BJ (cell line): Measurements from ENCODE around the gene ABCG1. TPM values are rescaled to one million over a fixed set of nuclear protein-coding genes. Genes with fewer than 3 reads are reported as not detected.

Experiments
- CTCF ChIA-PET: fragments of 350-600 bp; formaldehyde crosslinking; extraction: SDS; loops from one replicate; lab custom pipeline; 2021; ENCODE audit warnings: antibody characterized with exemption, inconsistent platforms; lab: Yijun Ruan, JAX
- POLR2A ChIA-PET: fragments of 300-600 bp; sonication (Branson Sonifier 250); formaldehyde crosslinking; extraction: SDS; loops from one replicate; lab custom pipeline; 2021; ENCODE audit warnings: antibody characterized with exemption; lab: Charles Lee
- DNase-seq: peaks from one replicate; pipeline ENCODE4 v3.0.0-alpha.2; 2011; ENCODE audit warnings: low read depth
- H3K27me3 ChIP-seq: 2 replicates; pipeline ENCODE4 v1.6.0; 2011; ENCODE audit warnings: low read length; ENCODE audit not compliant: control insufficient read depth, insufficient read depth
- H3K36me3 ChIP-seq: 2 replicates; pipeline ENCODE4 v1.5.1; 2011; ENCODE audit warnings: low read length; ENCODE audit not compliant: control insufficient read depth, insufficient read depth
- H3K4me3 ChIP-seq: 2 replicates; pipeline ENCODE4 v1.5.1; 2011; ENCODE audit warnings: low read depth, mild to moderate bottlenecking, control low read depth, low read length
- CTCF ChIP-seq: IDR thresholded peaks from 2 replicates; pipeline ENCODE4 v1.5.1; 2011; ENCODE audit warnings: low read depth, mild to moderate bottlenecking, control low read depth, inconsistent platforms, low read length, moderate library complexity; ENCODE audit not compliant: insufficient read depth
- polyA plus RNA-seq: library from polyadenylated mRNA; depleted of rRNA; stranded (reverse); fragments of >200 nt; gene quantifications from 2 replicates; pipeline ENCODE4 v1.2.3, GENCODE V29; 2011

ABCG1 gene
- polyA plus RNA-seq, 1 experiment, result 0.29 TPM

GRCh38 chr21:42272984-42273600, 54.2 kb downstream of the ABCG1 start:
- no peaks in the 10 kb centered on the region for H3K36me3 ChIP-seq
- no peaks in the 10 kb centered on the region; the same call in 1 of the 2 replicates for H3K27me3 ChIP-seq
- ChIA-PET POLR2A (no interaction called here), CTCF (interaction anchor here (1.2 to 3.8 kb wide), 3 partner anchors 11 to 125 kb away, joined by 3 to 14 read pairs (median 6); no protein-coding TSS in a partner anchor)
- DNase-seq, result no peak
- no peak for TF ChIP-seq CTCF
- no peak overlapping the region for H3K4me3 ChIP-seq

GRCh38 chr21:42276076-42276475, 57.1 kb downstream of the ABCG1 start:
- TF ChIP-seq CTCF, result no peak
- DNase-seq, result no peak
- Histone ChIP-seq H3K36me3 (no peaks in the 10 kb centered on the region), H3K27me3 (no peaks in the 10 kb centered on the region; the same call in 1 of the 2 replicates), H3K4me3 (no peak overlapping the region)
- CTCF ChIA-PET, result interaction anchor here (2.6 kb wide), 1 partner anchor 17 kb away, joined by 9 read pairs; no protein-coding TSS in a partner anchor
- POLR2A ChIA-PET, result no interaction called here

- Histone ChIP-seq H3K36me3 (no peaks in the 10 kb centered on the region), H3K4me3 (no peak overlapping the region), H3K27me3 (no peaks in the 10 kb centered on the region; the same call in 1 of the 2 replicates)
- ChIA-PET POLR2A (no interaction called here), CTCF (interaction anchor here (2.6 kb wide), 1 partner anchor 18 kb away, joined by 9 read pairs; no protein-coding TSS in a partner anchor)
- TF ChIP-seq CTCF, result no peak
- no peak for DNase-seq
Observed at GRCh38 chr21:42276526-42277154, 57.7 kb downstream of the ABCG1 start.

GRCh38 chr21:42277593-42277992, 58.7 kb downstream of the ABCG1 start:
- no peak for TF ChIP-seq CTCF
- ChIA-PET POLR2A (no interaction called here), CTCF (interaction anchor here (2.6 kb wide), 1 partner anchor 19 kb away, joined by 9 read pairs; no protein-coding TSS in a partner anchor)
- DNase-seq, result no peak
- no peaks in the 10 kb centered on the region; the same call in 1 of the 2 replicates for H3K27me3 ChIP-seq
- no peak overlapping the region for H3K4me3 ChIP-seq
- no peaks in the 10 kb centered on the region for H3K36me3 ChIP-seq

GRCh38 chr21:42278451-42279149, 59.7 kb downstream of the ABCG1 start:
- Histone ChIP-seq H3K36me3 (no peaks in the 10 kb centered on the region), H3K4me3 (no peak overlapping the region), H3K27me3 (no peaks in the 10 kb centered on the region; the same call in 1 of the 2 replicates)
- POLR2A ChIA-PET, result no interaction called here
- DNase-seq, result no peak
- no peak for TF ChIP-seq CTCF
- CTCF ChIA-PET, result no interaction called here
